HEK293 (cell line): ENCODE data around the gene PRKAG2.

ENCODE experiments used
- ELK4 ChIP-seq: IDR thresholded peaks from 2 replicates; pipeline ENCODE4 v1.6.1; 2011; ENCODE audit warnings: mild to moderate bottlenecking, low read depth, low read length, borderline replicate concordance
- GLIS2 ChIP-seq: fragments of 450-650 bp; formaldehyde crosslinking; IDR thresholded peaks from 2 replicates; pipeline ENCODE4 v1.5.1; 2016; ENCODE audit warnings: missing biosample characterization, missing genetic modification characterization
- HIC1 ChIP-seq: fragments of 450-650 bp; formaldehyde crosslinking; IDR thresholded peaks from 2 replicates; pipeline ENCODE4 v1.5.1; 2016; ENCODE audit warnings: missing biosample characterization, missing genetic modification characterization
- KLF1 ChIP-seq: fragments of 450-650 bp; formaldehyde crosslinking; IDR thresholded peaks from 2 replicates; pipeline ENCODE4 v1.5.1; 2016; ENCODE audit warnings: missing biosample characterization, missing genetic modification characterization
- PATZ1 ChIP-seq: fragments of 450-650 bp; formaldehyde crosslinking; IDR thresholded peaks from 2 replicates; pipeline ENCODE4 v1.5.1; 2016; ENCODE audit warnings: missing biosample characterization, missing genetic modification characterization
- PRDM4 ChIP-seq: fragments of 450-650 bp; formaldehyde crosslinking; IDR thresholded peaks from 2 replicates; pipeline ENCODE4 v1.5.1; 2017; ENCODE audit warnings: missing biosample characterization, missing genetic modification characterization
- SP2 ChIP-seq: fragments of 450-650 bp; formaldehyde crosslinking; IDR thresholded peaks from 2 replicates; pipeline ENCODE4 v1.5.1; 2016; ENCODE audit warnings: missing biosample characterization, missing genetic modification characterization
- TCF7L2 ChIP-seq: IDR thresholded peaks from 2 replicates; pipeline ENCODE4 v1.6.1; 2011; ENCODE audit warnings: low read depth, mild to moderate bottlenecking, inconsistent platforms, low read length, moderate library complexity, borderline replicate concordance
- ZBTB20 ChIP-seq: fragments of 450-650 bp; formaldehyde crosslinking; IDR thresholded peaks from 2 replicates; pipeline ENCODE4 v1.5.1; 2016; ENCODE audit warnings: missing biosample characterization, missing genetic modification characterization
- ZFP69B ChIP-seq: fragments of 450-650 bp; formaldehyde crosslinking; IDR thresholded peaks from 2 replicates; pipeline ENCODE4 v1.5.1; 2016; ENCODE audit warnings: missing biosample characterization, missing genetic modification characterization
- ZIC2 ChIP-seq: fragments of 450-650 bp; formaldehyde crosslinking; IDR thresholded peaks from 2 replicates; pipeline ENCODE4 v1.5.1; 2016; ENCODE audit warnings: missing biosample characterization, missing genetic modification characterization
- ZNF112 ChIP-seq: fragments of 450-650 bp; formaldehyde crosslinking; IDR thresholded peaks from 2 replicates; pipeline ENCODE4 v1.5.0; 2017; ENCODE audit warnings: missing biosample characterization, missing genetic modification characterization
- ZNF132 ChIP-seq: fragments of 450-650 bp; formaldehyde crosslinking; IDR thresholded peaks from 2 replicates; pipeline ENCODE4 v1.5.1; 2017; ENCODE audit warnings: missing biosample characterization, missing genetic modification characterization, borderline replicate concordance
- ZNF157 ChIP-seq: fragments of 450-650 bp; formaldehyde crosslinking; IDR thresholded peaks from 2 replicates; pipeline ENCODE4 v1.5.1; 2016; ENCODE audit warnings: missing biosample characterization, missing genetic modification characterization
- ZNF184 ChIP-seq: fragments of 450-650 bp; IDR thresholded peaks from 2 replicates; pipeline ENCODE4 v1.5.1; 2018; ENCODE audit warnings: missing biosample characterization, mild to moderate bottlenecking, missing genetic modification characterization
- ZNF19 ChIP-seq: fragments of 450-650 bp; formaldehyde crosslinking; IDR thresholded peaks from 2 replicates; pipeline ENCODE4; 2016; ENCODE audit warnings: missing biosample characterization, missing genetic modification characterization, low read depth
- ZNF266 ChIP-seq: fragments of 450-650 bp; formaldehyde crosslinking; IDR thresholded peaks from 2 replicates; pipeline ENCODE4 v1.5.1; 2016; ENCODE audit warnings: missing biosample characterization, missing genetic modification characterization, low read depth
- ZNF423 ChIP-seq: fragments of 450-650 bp; formaldehyde crosslinking; IDR thresholded peaks from 2 replicates; pipeline ENCODE4 v1.5.1; 2016; ENCODE audit warnings: missing biosample characterization, missing genetic modification characterization
- ZNF518A ChIP-seq: fragments of 450-650 bp; formaldehyde crosslinking; conservative IDR thresholded peaks from 2 replicates; pipeline ENCODE4 v1.5.1; 2016; ENCODE audit warnings: low read depth, missing biosample characterization, missing genetic modification characterization
- ZNF530 ChIP-seq: fragments of 450-650 bp; formaldehyde crosslinking; IDR thresholded peaks from 2 replicates; pipeline ENCODE4 v1.5.1; 2016; ENCODE audit warnings: low read depth, missing biosample characterization, missing genetic modification characterization
- ZNF560 ChIP-seq: fragments of 450-650 bp; formaldehyde crosslinking; IDR thresholded peaks from 2 replicates; pipeline ENCODE4 v1.5.1; 2017; ENCODE audit warnings: missing biosample characterization, missing genetic modification characterization, borderline replicate concordance
- ZNF624 ChIP-seq: fragments of 450-650 bp; formaldehyde crosslinking; IDR thresholded peaks from 2 replicates; pipeline ENCODE4 v1.5.1; 2017; ENCODE audit warnings: missing biosample characterization, missing genetic modification characterization
- ZNF626 ChIP-seq: fragments of 450-650 bp; sonication (Bioruptor Pico); formaldehyde crosslinking; IDR thresholded peaks from 2 replicates; pipeline ENCODE4 v1.5.1; 2018; ENCODE audit warnings: missing biosample characterization, missing genetic modification characterization, inconsistent platforms
- ZNF654 ChIP-seq: fragments of 450-650 bp; formaldehyde crosslinking; IDR thresholded peaks from 2 replicates; pipeline ENCODE4 v1.5.1; 2016; ENCODE audit warnings: low read depth, missing biosample characterization, missing genetic modification characterization
- ZNF660 ChIP-seq: fragments of 450-650 bp; IDR thresholded peaks from 2 replicates; pipeline ENCODE4 v1.5.1; 2018; ENCODE audit warnings: missing biosample characterization, mild to moderate bottlenecking, missing genetic modification characterization
- ZNF692 ChIP-seq: fragments of 450-650 bp; formaldehyde crosslinking; IDR thresholded peaks from 2 replicates; pipeline ENCODE4 v1.5.1; 2016; ENCODE audit warnings: missing biosample characterization, missing genetic modification characterization
- ZSCAN16 ChIP-seq: fragments of 450-650 bp; formaldehyde crosslinking; IDR thresholded peaks from 2 replicates; pipeline ENCODE4 v1.5.1; 2016; ENCODE audit warnings: missing biosample characterization, missing genetic modification characterization

The PRKAG2 gene

GRCh38 chr7:151754142-151754590 lies 122.7 kb downstream of the PRKAG2 start (continued):
- no peak for TF ChIP-seq ELK4
- no peak for TF ChIP-seq ZNF518A (tag by site-specific recombination)
- no peak for TF ChIP-seq ZNF624 (tag by site-specific recombination)
- TF ChIP-seq ZNF19 (tag by site-specific recombination), result no peak
- TF ChIP-seq ZNF530 (tag by site-specific recombination), result no peak
- no peak for TF ChIP-seq ZNF626 (tag by site-specific recombination)
- TF ChIP-seq ZNF423 (tag by site-specific recombination), result peak; percentile 52; the same call in 1 of the 2 replicates
- TF ChIP-seq ZNF692 (tag by site-specific recombination), result peak; percentile 64
- no peak for TF ChIP-seq KLF1 (tag by site-specific recombination)
- peak; percentile 92; the same call in 1 of the 2 replicates for TF ChIP-seq ZNF184
- peak; percentile 82 for TF ChIP-seq HIC1 (tag by site-specific recombination)
- peak; percentile 97 for TF ChIP-seq ZNF660
- no peak for TF ChIP-seq ZNF266
- no peak for TF ChIP-seq TCF7L2
- peak; percentile 19; the same call in 1 of the 2 replicates for TF ChIP-seq PRDM4 (tag by site-specific recombination)
- TF ChIP-seq ZSCAN16 (tag by site-specific recombination), result no peak
- no peak for TF ChIP-seq ZNF132 (tag by site-specific recombination)
- TF ChIP-seq ZFP69B (tag by site-specific recombination), result peak; percentile 35; the same call in 1 of the 2 replicates
- no peak for TF ChIP-seq ZNF112
- peak; percentile 62 for TF ChIP-seq GLIS2
- no peak for TF ChIP-seq ZNF157 (tag by site-specific recombination)
- TF ChIP-seq SP2, result no peak
- peak; percentile 37 for TF ChIP-seq ZNF654 (tag by site-specific recombination)
- no peak for TF ChIP-seq ZNF560 (tag by site-specific recombination)
- no peak for TF ChIP-seq ZBTB20 (tag by site-specific recombination)
- TF ChIP-seq ZIC2, result peak; percentile 52; the same call in 1 of the 2 replicates
- peak; percentile 22; the same call in 1 of the 2 replicates for TF ChIP-seq PATZ1 (tag by site-specific recombination)
